Activated CD8-positive, alpha-beta memory T cell treated with anti-CD3 and anti-CD28 coated beads, Interleukin-2, amount 50 U/mL, for 4 hours (primary cell): Measurements from ENCODE around the gene ZKSCAN3.
A peak's percentile ranks its signal among the peaks of the same experiment; 100 is the strongest.
"Not testable (repeated sequence)": the region's sequence is repeated elsewhere in the genome, so short reads cannot be mapped to it uniquely, and the experiment has no call there.

ENCODE experiments used
- DNase-seq: peaks from one replicate; pipeline ENCODE4 v3.0.0-alpha.2; 2020

ZKSCAN3 gene

DNA sequence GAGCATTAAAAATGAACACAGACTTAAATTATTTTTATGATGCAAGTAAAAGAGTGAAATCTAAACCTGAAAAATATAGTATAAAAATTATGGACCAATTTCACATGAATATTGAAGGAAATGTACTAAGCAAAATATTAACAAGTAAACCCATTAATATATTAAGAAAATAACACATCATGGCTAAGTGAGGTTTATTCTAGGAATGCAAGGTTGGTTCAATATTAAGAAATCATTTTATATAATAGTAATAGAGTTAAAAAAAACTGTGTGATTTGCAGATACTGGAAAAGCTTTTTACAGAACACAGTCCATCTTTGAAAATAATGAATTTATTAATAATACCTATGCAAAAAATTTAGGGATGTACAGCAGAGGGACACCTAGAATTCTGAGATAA is 28.9 kb downstream of the ZKSCAN3 start:
- no peak for DNase-seq

DNA sequence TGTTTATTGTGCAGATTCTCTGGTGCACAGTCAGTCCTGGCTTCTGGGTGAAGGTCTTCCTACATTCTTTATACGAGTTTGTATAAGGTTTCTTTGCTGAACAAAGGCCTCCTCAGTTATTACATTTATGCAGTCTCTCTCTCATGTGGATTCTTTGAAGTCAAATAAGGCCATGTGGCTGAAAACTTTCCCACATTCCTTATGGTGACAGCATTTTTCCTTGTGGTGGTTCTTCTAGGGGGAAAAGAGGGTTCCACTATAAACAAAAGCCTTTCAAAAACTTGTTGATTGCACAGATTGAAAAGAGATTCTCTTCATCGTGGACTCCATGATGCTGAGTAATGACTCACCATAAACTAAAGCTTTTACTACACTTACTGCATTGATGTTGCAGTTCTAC is 30.6 kb downstream of the ZKSCAN3 start:
- DNase-seq: no peak

DNA sequence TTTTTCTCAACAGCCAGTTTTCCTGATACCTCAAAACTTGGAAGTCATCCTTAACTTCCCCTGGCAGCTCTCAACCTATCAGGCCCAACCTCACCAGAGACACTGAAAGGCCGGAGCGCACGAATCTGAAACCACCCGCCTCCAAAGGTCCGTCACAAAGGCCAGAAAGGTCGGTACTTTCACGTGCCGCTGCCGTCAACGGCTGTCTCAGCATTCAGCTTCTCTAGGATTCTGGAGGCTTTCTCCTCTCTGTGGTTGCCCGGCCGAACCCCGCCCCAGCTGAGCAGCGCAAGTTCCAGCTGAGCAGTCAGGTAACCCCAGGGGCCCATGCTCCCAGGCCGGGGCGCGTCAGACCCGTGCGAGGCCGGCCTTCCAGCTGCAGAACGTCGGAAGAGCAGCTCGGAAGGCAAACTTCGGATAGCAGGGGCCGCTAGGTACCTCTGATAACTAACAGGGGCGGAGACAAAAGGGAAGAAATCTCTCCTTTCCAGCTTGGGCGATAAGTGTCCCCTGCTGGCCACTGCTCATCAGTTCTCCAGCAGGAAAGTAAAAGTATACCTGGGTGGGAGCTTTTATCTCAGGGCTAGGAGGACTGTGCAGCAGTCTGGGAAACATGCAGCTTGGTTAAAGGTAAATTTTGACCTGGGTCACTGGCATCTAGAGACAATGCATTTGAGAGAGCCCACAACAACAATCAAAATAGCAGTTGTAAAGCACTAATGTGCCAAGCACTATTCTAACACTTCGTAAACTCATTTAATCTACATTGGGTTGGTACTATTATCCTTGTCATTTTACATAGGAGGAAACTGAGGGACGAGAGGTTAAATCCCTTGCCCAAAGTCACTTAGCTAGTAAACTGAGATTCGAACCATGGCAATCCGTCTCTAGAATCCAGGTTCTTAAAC is 33.7 kb downstream of the ZKSCAN3 start:
- peak; percentile 44 for DNase-seq

DNA sequence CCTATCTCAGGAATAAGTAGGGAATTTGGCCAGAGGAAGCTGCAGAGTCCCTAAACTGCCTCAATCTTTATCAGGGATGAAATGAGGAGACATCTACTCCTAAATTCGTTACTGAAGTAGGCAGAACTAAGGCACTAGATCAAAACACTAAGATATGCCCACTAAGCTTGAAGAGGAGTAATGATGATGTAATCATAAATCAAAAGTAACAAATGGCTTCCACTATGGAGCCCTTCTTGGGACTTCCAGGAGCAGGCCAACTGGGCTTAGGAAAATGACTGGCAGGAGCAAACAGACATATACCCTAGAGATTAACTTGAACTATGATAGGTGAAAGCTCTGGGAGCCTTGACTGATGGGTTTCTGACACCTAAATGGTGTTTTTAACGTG is 34.4 kb downstream of the ZKSCAN3 start:
- DNase-seq: no peak

DNA sequence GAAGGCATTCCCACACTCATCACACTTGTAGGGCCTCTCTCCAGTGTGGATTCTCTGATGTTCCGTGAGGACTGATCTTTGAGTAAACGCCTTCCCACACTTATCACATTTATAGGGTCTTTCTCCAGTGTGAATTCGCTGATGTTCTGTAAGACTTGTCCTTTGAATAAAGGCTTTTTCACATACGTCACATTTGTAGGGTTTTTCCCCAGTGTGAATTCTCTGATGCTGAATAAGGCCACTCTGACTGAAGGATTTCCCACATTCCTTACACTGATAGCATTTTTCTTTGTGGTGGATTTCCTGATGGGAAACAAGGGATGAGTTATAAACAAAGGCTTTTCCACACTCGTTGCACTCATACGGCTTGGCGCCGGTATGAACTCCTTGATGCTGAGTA is 40.9 kb downstream of the ZKSCAN3 start:
- no peak for DNase-seq

DNA sequence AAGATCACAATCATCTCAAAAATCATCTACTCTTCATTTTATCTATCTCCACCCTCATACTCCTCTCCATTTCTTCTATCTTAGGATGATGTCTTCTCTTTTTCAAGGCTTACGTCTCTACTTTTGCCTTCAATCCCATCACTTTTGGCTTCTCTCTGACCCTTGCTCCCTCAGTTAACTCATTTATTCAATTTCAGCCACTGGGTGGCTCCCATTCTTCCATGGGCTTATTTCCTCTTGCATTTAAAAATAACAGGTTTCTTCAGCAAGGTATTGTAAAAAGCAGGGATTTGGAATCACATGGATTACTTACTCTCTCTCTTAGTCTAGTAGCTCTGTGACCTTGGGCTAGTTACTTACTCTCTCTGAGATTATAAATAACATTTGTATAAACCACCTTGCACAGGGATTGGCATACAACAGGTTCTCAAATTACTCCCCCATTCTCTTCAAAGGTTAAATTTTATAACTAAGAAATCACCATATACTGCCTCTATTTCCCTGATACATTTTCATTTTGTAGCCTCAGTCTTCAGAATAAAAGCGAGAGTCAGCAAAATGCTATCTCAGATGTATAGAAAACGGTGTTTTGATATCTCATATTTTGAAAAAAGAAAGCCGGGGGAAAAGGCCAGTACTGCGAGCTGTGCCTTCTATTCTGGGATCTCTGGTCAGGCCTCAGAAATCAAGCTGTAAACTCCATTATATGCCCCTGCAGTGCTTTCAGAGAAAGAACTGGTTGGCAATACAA is 44.3 kb downstream of the ZKSCAN3 start:
- no peak for DNase-seq

DNA sequence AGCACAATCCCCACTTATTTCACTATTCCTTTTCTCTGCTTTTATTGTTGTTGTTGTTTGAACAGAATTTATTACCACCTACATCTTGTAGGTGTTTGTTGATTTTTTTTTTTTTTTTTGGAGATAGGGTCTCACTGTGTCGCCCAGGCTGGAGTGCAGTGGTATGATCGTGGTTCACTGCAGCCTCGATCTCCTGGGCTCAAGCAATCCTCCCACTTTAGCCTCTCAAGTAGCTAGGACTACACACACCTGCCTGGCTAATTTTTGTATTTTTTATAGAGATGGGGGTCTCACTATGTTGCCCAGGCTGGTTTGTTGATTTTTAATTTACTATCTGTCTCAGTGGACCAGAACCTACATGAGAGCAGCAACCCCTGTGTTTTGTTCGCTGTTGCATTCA is 46.2 kb downstream of the ZKSCAN3 start:
- no peak for DNase-seq

DNA sequence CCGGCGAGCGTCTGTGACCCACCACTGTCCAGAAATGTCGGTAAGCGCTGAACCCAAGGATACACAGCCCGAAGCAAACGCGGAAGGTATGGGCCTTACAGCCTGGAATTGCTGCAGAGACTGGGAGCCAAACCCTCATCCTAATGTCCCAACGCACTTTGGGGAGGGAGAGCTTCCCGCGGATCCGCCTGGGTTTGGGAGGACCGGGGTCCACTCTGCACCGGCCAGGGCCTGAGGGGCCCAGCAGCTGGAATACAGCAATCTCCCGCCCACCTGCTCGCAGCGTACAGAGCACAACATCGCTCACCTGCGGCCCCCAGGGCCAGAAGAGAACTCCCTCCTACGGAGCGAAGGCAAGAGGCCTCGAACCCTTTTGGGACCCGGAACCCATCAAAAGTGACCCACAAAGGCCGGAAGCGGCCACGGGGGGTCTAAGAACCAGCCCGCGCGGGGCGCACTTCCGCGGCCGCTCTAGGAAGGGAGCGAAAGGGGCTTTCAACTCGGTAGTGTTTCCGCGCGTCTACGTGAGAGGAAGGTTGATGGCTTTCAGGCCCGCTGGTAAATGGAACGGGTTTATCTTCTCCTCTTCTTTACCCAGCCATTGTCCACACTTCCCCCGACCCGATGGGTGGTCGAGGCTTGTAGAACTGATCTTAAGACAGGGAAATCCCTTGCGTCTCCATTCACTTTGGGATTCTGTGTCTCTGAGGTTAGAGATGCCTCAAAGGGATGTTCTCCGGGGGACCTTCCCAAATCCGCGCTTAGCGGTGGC is 49.8 kb downstream of the ZKSCAN3 start, which contains the start of gene ZSCAN12:
Gene ZSCAN12, minus strand, starts transcription at position 398 of the 772 bp plus-strand sequence. CDS start 1,342 bp downstream, outside the sequence.
- DNase-seq: peak; percentile 84

DNA sequence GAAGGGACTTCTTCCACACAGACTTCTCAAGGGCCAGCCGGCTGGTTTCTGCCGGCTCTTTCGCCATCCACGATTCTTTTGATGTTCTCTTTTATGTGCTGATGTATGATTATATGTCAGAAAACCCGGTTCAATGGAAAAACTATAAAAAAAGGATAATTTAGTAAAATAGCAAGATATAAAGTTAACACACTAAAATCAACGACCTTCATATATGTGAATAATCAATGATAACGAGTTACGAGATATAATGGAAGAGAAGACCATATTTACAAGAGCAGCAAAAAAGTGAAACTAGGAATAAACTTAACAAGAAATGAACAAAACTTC is 50.3 kb downstream of the ZKSCAN3 start:
- DNase-seq: no peak

DNA sequence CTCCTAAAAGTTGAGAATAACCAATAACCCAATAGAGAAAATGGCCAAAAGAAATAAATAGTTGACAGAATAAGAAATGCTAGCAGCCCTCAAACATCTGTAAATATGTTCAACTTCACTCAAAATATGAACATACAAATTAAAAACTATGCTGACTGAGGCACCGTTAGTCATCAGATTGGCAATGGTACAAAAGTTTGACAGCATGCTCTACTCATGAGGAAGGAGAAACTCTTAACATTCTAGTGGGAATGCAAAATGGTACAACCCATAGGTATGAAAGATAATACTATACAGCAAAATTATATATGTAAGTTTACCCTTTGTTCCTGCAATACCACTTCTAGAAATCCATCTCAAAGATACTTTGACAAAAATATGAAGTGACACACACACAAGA is 51.4 kb downstream of the ZKSCAN3 start:
- no peak for DNase-seq

DNA sequence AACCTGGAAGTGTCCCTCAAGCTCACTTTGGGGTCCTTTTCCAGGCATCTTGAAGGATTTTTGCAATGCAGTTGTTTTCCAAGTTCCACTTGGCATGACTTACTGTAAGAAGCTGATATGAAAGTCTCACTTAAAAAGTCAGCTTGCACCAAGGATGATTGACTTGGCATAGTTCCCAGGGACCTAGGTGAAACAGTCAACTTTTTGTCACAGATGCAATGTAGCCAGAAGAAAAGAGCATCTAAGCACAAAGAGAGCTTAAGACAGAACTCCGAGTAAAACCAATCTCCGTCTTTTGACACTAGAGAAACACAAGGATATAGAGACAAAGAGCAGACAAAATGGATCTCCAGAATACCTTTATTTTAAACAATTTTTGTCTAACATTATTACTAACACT is 52.5 kb downstream of the ZKSCAN3 start:
- DNase-seq: no peak

DNA sequence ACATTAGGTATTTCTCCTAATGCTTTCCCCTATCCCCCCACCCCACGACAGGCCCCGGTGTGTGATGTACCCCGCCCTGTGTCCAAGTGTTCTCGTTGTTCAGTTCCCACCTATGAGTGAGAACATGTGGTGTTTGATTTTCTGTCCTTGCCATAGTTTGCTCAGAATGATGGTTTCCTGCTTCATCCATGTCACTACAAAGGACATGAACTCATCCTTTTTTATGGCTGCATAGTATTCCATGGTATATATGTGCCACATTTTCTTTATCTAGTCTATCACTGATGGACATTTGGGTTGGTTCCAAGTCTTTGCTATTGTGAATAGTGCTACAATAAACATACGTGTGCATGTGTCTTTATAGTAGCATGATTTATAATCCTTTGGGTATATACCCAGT is 54.2 kb downstream of the ZKSCAN3 start:
- DNase-seq: not testable (repeated sequence)

DNA sequence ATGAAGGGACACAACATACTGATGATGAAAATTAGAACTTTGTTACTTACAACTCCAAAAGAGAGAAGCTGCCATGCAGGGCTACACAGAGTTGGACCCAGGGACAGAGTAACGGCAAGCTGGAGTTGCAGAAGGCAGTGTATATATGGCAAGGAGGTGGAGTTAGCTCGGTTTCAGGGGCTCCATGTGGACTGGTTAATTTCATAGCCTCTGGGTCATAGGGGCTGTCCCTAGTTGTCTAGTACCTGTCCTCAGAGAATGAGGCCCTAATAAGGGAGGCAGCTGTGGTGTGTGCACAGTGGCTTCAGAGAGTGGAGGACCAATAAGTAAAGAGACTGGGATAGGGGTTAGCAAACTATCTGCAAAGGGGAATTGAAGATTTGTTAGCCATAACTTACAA is 57.7 kb downstream of the ZKSCAN3 start:
- no peak for DNase-seq

DNA sequence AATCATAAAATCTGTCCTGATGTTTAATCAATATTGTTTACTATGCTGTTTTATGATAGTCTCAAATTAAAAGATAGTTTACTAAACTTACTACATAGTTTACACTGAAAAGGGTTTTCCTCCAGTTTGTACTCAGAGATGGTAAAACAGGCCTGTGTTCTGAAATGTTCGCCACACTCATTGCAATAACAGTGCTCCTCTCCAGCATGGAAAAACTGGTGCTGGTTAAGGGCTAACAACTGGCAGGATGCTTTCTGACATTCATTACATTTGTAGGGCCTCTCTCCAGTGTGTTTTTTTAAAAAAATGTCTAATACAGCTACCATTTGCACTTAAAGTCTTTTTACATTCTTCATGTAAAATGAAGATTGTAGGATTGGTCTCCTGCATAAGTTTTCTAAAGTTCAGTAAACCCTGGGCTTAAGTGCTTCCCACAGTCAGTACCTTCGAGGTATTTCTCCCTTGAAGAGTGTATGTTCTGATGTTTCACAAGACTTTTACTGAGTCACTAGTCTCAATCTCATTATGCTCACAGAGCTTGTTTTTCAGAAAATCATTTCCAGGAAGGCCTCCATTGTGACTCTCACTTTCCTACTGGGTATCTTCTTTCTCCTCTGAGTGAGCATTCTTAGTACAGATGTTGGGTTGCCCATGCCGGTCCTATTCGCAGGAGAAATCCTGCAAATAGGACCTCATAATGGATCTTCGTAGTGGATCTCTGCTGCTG is 58.5 kb downstream of the ZKSCAN3 start:
- DNase-seq: no peak

DNA sequence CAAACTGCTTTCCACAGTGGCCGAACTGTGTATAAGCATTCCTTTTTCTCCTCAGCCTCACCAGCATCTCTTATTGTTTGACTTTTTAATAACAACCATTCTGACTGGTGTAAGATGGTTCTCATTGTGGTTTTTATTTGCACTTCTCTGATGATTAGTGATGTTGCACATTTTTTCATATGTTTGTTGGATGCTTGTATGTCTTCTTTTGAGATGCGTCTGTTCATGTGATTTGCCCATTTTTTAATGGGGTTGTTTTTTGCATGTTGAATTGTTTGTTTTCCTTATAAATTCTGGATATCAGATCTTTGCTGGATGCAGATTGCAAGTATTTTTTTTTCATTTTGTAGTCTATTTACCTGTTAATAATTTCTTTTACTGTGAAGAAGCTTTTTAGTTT is 61.0 kb downstream of the ZKSCAN3 start:
- DNase-seq: no peak

DNA sequence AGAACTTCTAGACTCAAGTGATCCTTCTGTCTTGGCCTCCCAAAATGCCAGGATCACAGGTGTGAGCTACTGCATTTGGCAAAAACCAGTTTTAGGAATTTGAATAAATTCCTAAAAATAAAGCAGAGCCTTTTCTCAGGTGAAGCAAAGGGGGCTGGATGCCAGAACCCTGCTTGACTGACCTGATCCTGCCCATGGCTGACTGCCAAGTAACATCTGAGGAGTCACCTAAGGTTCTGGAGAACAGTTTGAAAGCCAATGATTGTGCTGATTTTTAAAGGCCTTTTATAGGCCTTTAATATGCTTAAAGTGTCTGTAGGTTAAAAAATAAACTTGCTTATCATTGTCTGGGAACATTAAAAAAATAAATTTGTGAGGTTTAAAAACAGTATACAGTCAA is 63.9 kb downstream of the ZKSCAN3 start:
- DNase-seq: no peak
